GM23338 (cell line): ENCODE measurements around the gene VPS4A. TPM values are rescaled to one million over a fixed set of nuclear protein-coding genes. Genes with fewer than 3 reads are reported as not detected.

Source experiments
- ATAC-seq: fragments of 200-7000 bp; cut with Tn5 transposase; 3 replicates; pipeline ENCODE4 v1.9.1; 2020
- DNase-seq: peaks from one replicate; pipeline ENCODE4 v3.0.0-alpha.2; 2015; ENCODE audit warnings: low spot score
- H2AFZ ChIP-seq: fragments of 200-600 bp; sonication (generic); 2 replicates; pipeline ENCODE4 v1.8.0; 2016; ENCODE audit warnings: antibody characterized with exemption, mild to moderate bottlenecking, moderate library complexity
- H3F3A ChIP-seq: fragments of 200-600 bp; sonication (generic); replicated peaks from 2 replicates; pipeline ENCODE4 v1.8.0; 2017; ENCODE audit warnings: antibody characterized with exemption, mixed run types, low read depth
- H3K27ac ChIP-seq: fragments of 200-600 bp; sonication (generic); 2 replicates; pipeline ENCODE4 v1.6.1; 2016; ENCODE audit warnings: low read depth
- H3K27me3 ChIP-seq: fragments of 200-600 bp; sonication (generic); 2 replicates; pipeline ENCODE4 v1.8.0; 2016; ENCODE audit warnings: mild to moderate bottlenecking, mixed run types, moderate library complexity; ENCODE audit not compliant: insufficient read depth
- H3K36me3 ChIP-seq: fragments of 200-600 bp; sonication (generic); 2 replicates; pipeline ENCODE4 v1.8.0; 2016; ENCODE audit warnings: mild to moderate bottlenecking; ENCODE audit not compliant: insufficient read depth
- H3K4me1 ChIP-seq: fragments of 200-600 bp; sonication (generic); 2 replicates; pipeline ENCODE4 v1.8.0; 2016; ENCODE audit warnings: mild to moderate bottlenecking, moderate library complexity; ENCODE audit not compliant: insufficient read depth
- H3K4me2 ChIP-seq: fragments of 200-600 bp; sonication (generic); 2 replicates; pipeline ENCODE4 v1.7.1; 2017; ENCODE audit warnings: mixed run types
- H3K4me3 ChIP-seq: fragments of 200-600 bp; sonication (generic); 2 replicates; pipeline ENCODE4 v1.6.1; 2016; ENCODE audit warnings: mixed run types
- H3K79me2 ChIP-seq: fragments of 200-600 bp; sonication (generic); replicated peaks from 2 replicates; pipeline ENCODE4 v1.8.0; 2017; ENCODE audit warnings: mild to moderate bottlenecking; ENCODE audit not compliant: insufficient read depth
- H3K9me2 ChIP-seq: fragments of 200-600 bp; sonication (generic); 2 replicates; pipeline ENCODE4 v1.8.0; 2017; ENCODE audit not compliant: insufficient read depth
- H4K20me1 ChIP-seq: fragments of 200-600 bp; sonication (generic); replicated peaks from 2 replicates; pipeline ENCODE4 v1.8.0; 2017; ENCODE audit warnings: mild to moderate bottlenecking; ENCODE audit not compliant: insufficient read depth
- H3K27ac Mint-ChIP-seq: 2 replicates; pipeline ENCODE4 v1.8.0; 2020; ENCODE audit warnings: inconsistent platforms, mild to moderate bottlenecking, moderate library complexity, mixed read lengths
- H3K27me3 Mint-ChIP-seq: 3 replicates; pipeline ENCODE4 v1.8.0; 2022; ENCODE audit warnings: low read depth, mild to moderate bottlenecking, moderate library complexity, mixed read lengths, inconsistent platforms; ENCODE audit not compliant: insufficient read depth, poor library complexity
- H3K36me3 Mint-ChIP-seq: 3 replicates; pipeline ENCODE4 v1.8.0; 2021; ENCODE audit warnings: low read depth, mild to moderate bottlenecking, inconsistent platforms, moderate library complexity, mixed read lengths
- H3K4me1 Mint-ChIP-seq: 3 replicates; pipeline ENCODE4 v1.8.0; 2020; ENCODE audit warnings: mild to moderate bottlenecking, inconsistent platforms, mixed read lengths
- H3K4me3 Mint-ChIP-seq: 3 replicates; pipeline ENCODE4 v1.8.0; 2021; ENCODE audit warnings: moderate library complexity, mild to moderate bottlenecking, inconsistent platforms, mixed read lengths
- H3K9me3 Mint-ChIP-seq: 3 replicates; pipeline ENCODE4 v1.8.0; 2020; ENCODE audit warnings: moderate library complexity, mild to moderate bottlenecking, inconsistent platforms, mixed read lengths
- EZH2 ChIP-seq: fragments of 200-600 bp; sonication (generic); IDR thresholded peaks from one replicate; pipeline ENCODE4 v1.8.0; 2017; ENCODE audit warnings: antibody characterized with exemption, mild to moderate bottlenecking, low read depth; ENCODE audit not compliant: unreplicated experiment
- EZH2phosphoT487 ChIP-seq: fragments of 200-600 bp; sonication (generic); IDR thresholded peaks from one replicate; pipeline ENCODE4 v1.8.1; 2018; ENCODE audit warnings: antibody characterized with exemption; ENCODE audit not compliant: unreplicated experiment
- JUNB ChIP-seq: IDR thresholded peaks from one replicate; pipeline ENCODE4 v1.6.1; 2016; ENCODE audit warnings: antibody characterized with exemption; ENCODE audit not compliant: unreplicated experiment
- NANOG ChIP-seq: IDR thresholded peaks from 2 replicates; pipeline ENCODE4 v1.6.1; 2016; ENCODE audit warnings: antibody characterized with exemption, borderline replicate concordance
- REST ChIP-seq: IDR thresholded peaks from one replicate; pipeline ENCODE4 v1.6.1; 2018; ENCODE audit warnings: antibody characterized with exemption; ENCODE audit not compliant: unreplicated experiment
- ZNF114 ChIP-seq: fragments of 250-450 bp; sonication (Bioruptor Pico); IDR thresholded peaks from 2 replicates; pipeline ENCODE4 v1.5.0; 2020; ENCODE audit warnings: mild to moderate bottlenecking, moderate library complexity
- polyA plus RNA-seq: library from polyadenylated mRNA; unstranded; fragments of >200 nt; fragmentation: Nextera tagmentation; extraction: Ambion mirVana; gene quantifications from 2 replicates; pipeline ENCODE4 v1.2.1, GENCODE V29; 2016
- total RNA-seq: library from RNA; depleted of rRNA; stranded (reverse); fragments of >200 nt; shearing (Covaris generic); gene quantifications from 2 replicates; pipeline ENCODE4 v1.2.3, GENCODE V29; 2014
- TF ChIP-seq, protein P1 (sequence below): fragments of 250-450 bp; sonication (Bioruptor Pico); IDR thresholded peaks from 2 replicates; pipeline ENCODE4 v1.5.0; 2020; ENCODE audit warnings: mild to moderate bottlenecking, moderate library complexity

Gene VPS4A
- total and polyA plus RNA-seq, 2 experiments from 2014 or later = 29.1 to 32.7 TPM

GRCh38 chr16:69349536-69349935, 38.4 kb downstream of the VPS4A start:
- H3K27ac Mint-ChIP-seq = no peak overlapping the region
- no peak overlapping the region for H2AFZ ChIP-seq
- no peak overlapping the region for H3K4me3 Mint-ChIP-seq
- H3K4me3 ChIP-seq = no peak overlapping the region
- no peaks in the 10 kb centered on the region for H3K27me3 ChIP-seq
- no peak overlapping the region for H3K27ac ChIP-seq
- DNase-seq (no peak), ATAC-seq (no peak)
- H3F3A ChIP-seq = no peaks in the 10 kb centered on the region
- no peaks in the 10 kb centered on the region; the same call in 1 of the 2 replicates for H4K20me1 ChIP-seq
- H3K36me3 ChIP-seq = no peaks in the 10 kb centered on the region
- H3K4me1 ChIP-seq = no peaks in the 10 kb centered on the region
- no peaks in the 10 kb centered on the region for H3K9me3 Mint-ChIP-seq
- H3K79me2 ChIP-seq = no peaks in the 10 kb centered on the region
- peaks cover 3% of the 10 kb centered on the region; the same call in 1 of the 3 replicates for H3K36me3 Mint-ChIP-seq
- H3K4me1 Mint-ChIP-seq = no peaks in the 10 kb centered on the region
- H3K27me3 Mint-ChIP-seq = peaks cover 5% of the 10 kb centered on the region
- no peaks in the 10 kb centered on the region for H3K9me2 ChIP-seq
- no peak overlapping the region for H3K4me2 ChIP-seq
- no peak for TF ChIP-seq NANOG
- TF ChIP-seq EZH2phosphoT487 = no peak
- no peak for TF ChIP-seq ZNF114 (CRISPR knock-in tag)
- no peak for TF ChIP-seq JUNB
- TF ChIP-seq REST = no peak
- TF ChIP-seq, protein P1, sequence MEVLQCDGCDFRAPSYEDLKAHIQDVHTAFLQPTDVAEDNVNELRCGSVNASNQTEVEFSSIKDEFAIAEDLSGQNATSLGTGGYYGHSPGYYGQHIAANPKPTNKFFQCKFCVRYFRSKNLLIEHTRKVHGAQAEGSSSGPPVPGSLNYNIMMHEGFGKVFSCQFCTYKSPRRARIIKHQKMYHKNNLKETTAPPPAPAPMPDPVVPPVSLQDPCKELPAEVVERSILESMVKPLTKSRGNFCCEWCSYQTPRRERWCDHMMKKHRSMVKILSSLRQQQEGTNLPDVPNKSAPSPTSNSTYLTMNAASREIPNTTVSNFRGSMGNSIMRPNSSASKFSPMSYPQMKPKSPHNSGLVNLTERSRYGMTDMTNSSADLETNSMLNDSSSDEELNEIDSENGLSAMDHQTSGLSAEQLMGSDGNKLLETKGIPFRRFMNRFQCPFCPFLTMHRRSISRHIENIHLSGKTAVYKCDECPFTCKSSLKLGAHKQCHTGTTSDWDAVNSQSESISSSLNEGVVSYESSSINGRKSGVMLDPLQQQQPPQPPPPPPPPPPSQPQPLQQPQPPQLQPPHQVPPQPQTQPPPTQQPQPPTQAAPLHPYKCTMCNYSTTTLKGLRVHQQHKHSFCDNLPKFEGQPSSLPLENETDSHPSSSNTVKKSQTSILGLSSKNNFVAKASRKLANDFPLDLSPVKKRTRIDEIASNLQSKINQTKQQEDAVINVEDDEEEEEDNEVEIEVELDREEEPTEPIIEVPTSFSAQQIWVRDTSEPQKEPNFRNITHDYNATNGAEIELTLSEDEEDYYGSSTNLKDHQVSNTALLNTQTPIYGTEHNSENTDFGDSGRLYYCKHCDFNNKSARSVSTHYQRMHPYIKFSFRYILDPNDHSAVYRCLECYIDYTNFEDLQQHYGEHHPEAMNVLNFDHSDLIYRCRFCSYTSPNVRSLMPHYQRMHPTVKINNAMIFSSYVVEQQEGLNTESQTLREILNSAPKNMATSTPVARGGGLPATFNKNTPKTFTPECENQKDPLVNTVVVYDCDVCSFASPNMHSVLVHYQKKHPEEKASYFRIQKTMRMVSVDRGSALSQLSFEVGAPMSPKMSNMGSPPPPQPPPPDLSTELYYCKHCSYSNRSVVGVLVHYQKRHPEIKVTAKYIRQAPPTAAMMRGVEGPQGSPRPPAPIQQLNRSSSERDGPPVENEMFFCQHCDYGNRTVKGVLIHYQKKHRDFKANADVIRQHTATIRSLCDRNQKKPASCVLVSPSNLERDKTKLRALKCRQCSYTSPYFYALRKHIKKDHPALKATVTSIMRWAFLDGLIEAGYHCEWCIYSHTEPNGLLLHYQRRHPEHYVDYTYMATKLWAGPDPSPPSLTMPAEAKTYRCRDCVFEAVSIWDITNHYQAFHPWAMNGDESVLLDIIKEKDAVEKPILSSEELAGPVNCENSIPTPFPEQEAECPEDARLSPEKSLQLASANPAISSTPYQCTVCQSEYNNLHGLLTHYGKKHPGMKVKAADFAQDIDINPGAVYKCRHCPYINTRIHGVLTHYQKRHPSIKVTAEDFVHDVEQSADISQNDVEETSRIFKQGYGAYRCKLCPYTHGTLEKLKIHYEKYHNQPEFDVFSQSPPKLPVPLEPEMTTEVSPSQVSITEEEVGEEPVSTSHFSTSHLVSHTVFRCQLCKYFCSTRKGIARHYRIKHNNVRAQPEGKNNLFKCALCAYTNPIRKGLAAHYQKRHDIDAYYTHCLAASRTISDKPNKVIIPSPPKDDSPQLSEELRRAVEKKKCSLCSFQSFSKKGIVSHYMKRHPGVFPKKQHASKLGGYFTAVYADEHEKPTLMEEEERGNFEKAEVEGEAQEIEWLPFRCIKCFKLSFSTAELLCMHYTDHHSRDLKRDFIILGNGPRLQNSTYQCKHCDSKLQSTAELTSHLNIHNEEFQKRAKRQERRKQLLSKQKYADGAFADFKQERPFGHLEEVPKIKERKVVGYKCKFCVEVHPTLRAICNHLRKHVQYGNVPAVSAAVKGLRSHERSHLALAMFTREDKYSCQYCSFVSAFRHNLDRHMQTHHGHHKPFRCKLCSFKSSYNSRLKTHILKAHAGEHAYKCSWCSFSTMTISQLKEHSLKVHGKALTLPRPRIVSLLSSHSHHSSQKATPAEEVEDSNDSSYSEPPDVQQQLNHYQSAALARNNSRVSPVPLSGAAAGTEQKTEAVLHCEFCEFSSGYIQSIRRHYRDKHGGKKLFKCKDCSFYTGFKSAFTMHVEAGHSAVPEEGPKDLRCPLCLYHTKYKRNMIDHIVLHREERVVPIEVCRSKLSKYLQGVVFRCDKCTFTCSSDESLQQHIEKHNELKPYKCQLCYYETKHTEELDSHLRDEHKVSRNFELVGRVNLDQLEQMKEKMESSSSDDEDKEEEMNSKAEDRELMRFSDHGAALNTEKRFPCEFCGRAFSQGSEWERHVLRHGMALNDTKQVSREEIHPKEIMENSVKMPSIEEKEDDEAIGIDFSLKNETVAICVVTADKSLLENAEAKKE (CRISPR knock-in tag) = no peak
- TF ChIP-seq EZH2 = no peak
